HepG2 (cell line): Measurements from ENCODE around the gene PNN. TPM values are rescaled to one million over a fixed set of nuclear protein-coding genes. Genes with fewer than 3 reads are reported as not detected.

Experiments
- ARID2 ChIP-seq: sonication (generic); formaldehyde crosslinking; IDR thresholded peaks from 2 replicates; pipeline ENCODE4 v1.8.1; 2022; ENCODE audit warnings: mild to moderate bottlenecking, missing genetic modification reagents, borderline replicate concordance
- CEBPB ChIP-seq: IDR thresholded peaks from 2 replicates; pipeline ENCODE4 v1.6.1; 2011; ENCODE audit warnings: low read depth, low read length, improper control_type of control experiment, borderline replicate concordance
- EED ChIP-seq: sonication (generic); formaldehyde crosslinking; IDR thresholded peaks from 2 replicates; pipeline ENCODE4 v1.5.0; 2020; ENCODE audit warnings: mild to moderate bottlenecking, missing genetic modification reagents
- HNF1B ChIP-seq: sonication (generic); formaldehyde crosslinking; IDR thresholded peaks from 2 replicates; pipeline ENCODE4 v1.5.1; 2020; ENCODE audit warnings: mild to moderate bottlenecking, moderate library complexity, missing genetic modification reagents
- HOXA7 ChIP-seq: sonication (generic); formaldehyde crosslinking; IDR thresholded peaks from 2 replicates; pipeline ENCODE4 v1.8.1; 2022; ENCODE audit warnings: mild to moderate bottlenecking, missing genetic modification reagents, moderate library complexity
- KDM4B ChIP-seq: sonication (generic); formaldehyde crosslinking; IDR thresholded peaks from 2 replicates; pipeline ENCODE4 v1.4.0; 2020; ENCODE audit warnings: missing genetic modification reagents
- PRPF4 ChIP-seq: fragments of 200-400 bp; formaldehyde crosslinking; IDR thresholded peaks from 2 replicates; pipeline ENCODE4 v1.6.1; 2016; ENCODE audit warnings: low read length, low read depth; ENCODE audit not compliant: poor library complexity, severe bottlenecking
- ZBTB7A ChIP-seq: sonication (generic); formaldehyde crosslinking; IDR thresholded peaks from 2 replicates; pipeline ENCODE4 v1.8.0; 2022; ENCODE audit warnings: mild to moderate bottlenecking, missing genetic modification reagents
- ZGPAT ChIP-seq: IDR thresholded peaks from 2 replicates; pipeline ENCODE4 v1.6.1; 2016; ENCODE audit warnings: mild to moderate bottlenecking
- ZNF207 ChIP-seq: fragments of 450-650 bp; IDR thresholded peaks from 2 replicates; pipeline ENCODE4 v1.6.1; 2016; ENCODE audit warnings: antibody characterized with exemption, borderline replicate concordance
- ZNF337 ChIP-seq: sonication (generic); formaldehyde crosslinking; IDR thresholded peaks from 2 replicates; pipeline ENCODE4 v1.5.1; 2020; ENCODE audit warnings: missing genetic modification reagents, low read depth, mild to moderate bottlenecking, borderline replicate concordance
- ZNF451 ChIP-seq: sonication (generic); formaldehyde crosslinking; IDR thresholded peaks from 2 replicates; pipeline ENCODE4 v1.5.0; 2020; ENCODE audit warnings: mild to moderate bottlenecking, missing genetic modification reagents
- ZNF605 ChIP-seq: sonication (generic); formaldehyde crosslinking; IDR thresholded peaks from 2 replicates; pipeline ENCODE4 v1.8.0; 2022; ENCODE audit warnings: mild to moderate bottlenecking, missing genetic modification reagents
- ZNF652 ChIP-seq: IDR thresholded peaks from 2 replicates; pipeline ENCODE4 v1.6.1; 2016; ENCODE audit warnings: low read depth, borderline replicate concordance
- ZNF713 ChIP-seq: sonication (generic); formaldehyde crosslinking; IDR thresholded peaks from 2 replicates; pipeline ENCODE4 v1.4.0; 2020; ENCODE audit warnings: mild to moderate bottlenecking, missing genetic modification reagents
- polyA plus RNA-seq, 8 experiments: library from polyadenylated mRNA; depleted of rRNA in 3 of 8; stranded (reverse) in 7 of 8; unstranded in 1 of 8; fragments of >200 nt; fragmentation: Illumina TruSeq in 4 of 8; extraction: Trizol in 4 of 8; gene quantifications; 2 replicates each; pipeline versions ENCODE4 v1.2.1 to v1.2.3, GENCODE V29; 2011 to 2016; ENCODE audit warnings: low read depth in 4 of 8, missing spikeins in 1 of 8, mixed read lengths in 1 of 8; ENCODE audit not compliant: insufficient read depth in 1 of 8
- total RNA-seq, 5 experiments: library from RNA; depleted of rRNA; stranded (reverse); fragments of >200 nt; fragmentation: Illumina TruSeq; extraction: Trizol; gene quantifications; 2 replicates each; pipeline ENCODE4 v1.2.3, GENCODE V29; 2016; ENCODE audit warnings: low read depth in 1 of 5
- TF ChIP-seq, protein P1 (sequence below): sonication (generic); formaldehyde crosslinking; IDR thresholded peaks from 2 replicates; pipeline ENCODE4 v1.5.0; 2020; ENCODE audit warnings: missing genetic modification reagents
- TF ChIP-seq, protein P2 (sequence below): sonication (generic); formaldehyde crosslinking; IDR thresholded peaks from 2 replicates; pipeline ENCODE4 v1.5.1; 2020; ENCODE audit warnings: mild to moderate bottlenecking, missing genetic modification reagents
- TF ChIP-seq, protein P3 (sequence below): sonication (generic); formaldehyde crosslinking; IDR thresholded peaks from 2 replicates; pipeline ENCODE4 v1.8.1; 2023; ENCODE audit warnings: mild to moderate bottlenecking, inconsistent platforms, moderate library complexity, missing genetic modification reagents, borderline replicate concordance
- TF ChIP-seq, protein P4 (sequence below): sonication (generic); formaldehyde crosslinking; IDR thresholded peaks from 2 replicates; pipeline ENCODE4 v1.4.0; 2020; ENCODE audit warnings: mild to moderate bottlenecking, missing genetic modification reagents

The PNN gene
- total and polyA plus RNA-seq, 2 of the 13 experiments (the other 11 are each of a cell fraction or from before 2014, with no cell fraction given) = 58.0 to 214 TPM

DNA sequence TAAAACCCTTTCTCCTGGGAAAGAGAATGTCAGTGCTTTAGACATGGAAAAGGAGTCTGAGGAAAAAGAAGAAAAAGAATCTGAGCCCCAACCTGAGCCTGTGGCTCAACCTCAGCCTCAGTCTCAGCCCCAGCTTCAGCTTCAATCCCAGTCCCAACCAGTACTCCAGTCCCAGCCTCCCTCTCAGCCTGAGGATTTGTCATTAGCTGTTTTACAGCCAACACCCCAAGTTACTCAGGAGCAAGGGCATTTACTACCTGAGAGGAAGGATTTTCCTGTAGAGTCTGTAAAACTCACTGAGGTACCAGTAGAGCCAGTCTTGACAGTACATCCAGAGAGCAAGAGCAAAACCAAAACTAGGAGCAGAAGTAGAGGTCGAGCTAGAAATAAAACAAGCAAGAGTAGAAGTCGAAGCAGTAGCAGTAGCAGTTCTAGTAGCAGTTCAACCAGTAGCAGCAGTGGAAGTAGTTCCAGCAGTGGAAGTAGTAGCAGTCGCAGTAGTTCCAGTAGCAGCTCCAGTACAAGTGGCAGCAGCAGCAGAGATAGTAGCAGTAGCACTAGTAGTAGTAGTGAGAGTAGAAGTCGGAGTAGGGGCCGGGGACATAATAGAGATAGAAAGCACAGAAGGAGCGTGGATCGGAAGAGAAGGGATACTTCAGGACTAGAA, 6.1 kb downstream of the PNN start (continued):
- TF ChIP-seq, protein P1, sequence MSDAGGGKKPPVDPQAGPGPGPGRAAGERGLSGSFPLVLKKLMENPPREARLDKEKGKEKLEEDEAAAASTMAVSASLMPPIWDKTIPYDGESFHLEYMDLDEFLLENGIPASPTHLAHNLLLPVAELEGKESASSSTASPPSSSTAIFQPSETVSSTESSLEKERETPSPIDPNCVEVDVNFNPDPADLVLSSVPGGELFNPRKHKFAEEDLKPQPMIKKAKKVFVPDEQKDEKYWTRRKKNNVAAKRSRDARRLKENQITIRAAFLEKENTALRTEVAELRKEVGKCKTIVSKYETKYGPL = no peak
- peak; percentile 42; the same call in 1 of the 2 replicates for TF ChIP-seq ARID2 (CRISPR knock-in tag)
- TF ChIP-seq HNF1B (CRISPR knock-in tag) = no peak
- no peak for TF ChIP-seq ZNF713 (CRISPR knock-in tag)
- peak; percentile 17 for TF ChIP-seq PRPF4
- no peak for TF ChIP-seq ZNF605 (CRISPR knock-in tag)
- TF ChIP-seq HOXA7 = no peak
- TF ChIP-seq ZNF652 (CRISPR knock-in tag) = no peak
- TF ChIP-seq ZNF451 = no peak
- TF ChIP-seq, protein P2, sequence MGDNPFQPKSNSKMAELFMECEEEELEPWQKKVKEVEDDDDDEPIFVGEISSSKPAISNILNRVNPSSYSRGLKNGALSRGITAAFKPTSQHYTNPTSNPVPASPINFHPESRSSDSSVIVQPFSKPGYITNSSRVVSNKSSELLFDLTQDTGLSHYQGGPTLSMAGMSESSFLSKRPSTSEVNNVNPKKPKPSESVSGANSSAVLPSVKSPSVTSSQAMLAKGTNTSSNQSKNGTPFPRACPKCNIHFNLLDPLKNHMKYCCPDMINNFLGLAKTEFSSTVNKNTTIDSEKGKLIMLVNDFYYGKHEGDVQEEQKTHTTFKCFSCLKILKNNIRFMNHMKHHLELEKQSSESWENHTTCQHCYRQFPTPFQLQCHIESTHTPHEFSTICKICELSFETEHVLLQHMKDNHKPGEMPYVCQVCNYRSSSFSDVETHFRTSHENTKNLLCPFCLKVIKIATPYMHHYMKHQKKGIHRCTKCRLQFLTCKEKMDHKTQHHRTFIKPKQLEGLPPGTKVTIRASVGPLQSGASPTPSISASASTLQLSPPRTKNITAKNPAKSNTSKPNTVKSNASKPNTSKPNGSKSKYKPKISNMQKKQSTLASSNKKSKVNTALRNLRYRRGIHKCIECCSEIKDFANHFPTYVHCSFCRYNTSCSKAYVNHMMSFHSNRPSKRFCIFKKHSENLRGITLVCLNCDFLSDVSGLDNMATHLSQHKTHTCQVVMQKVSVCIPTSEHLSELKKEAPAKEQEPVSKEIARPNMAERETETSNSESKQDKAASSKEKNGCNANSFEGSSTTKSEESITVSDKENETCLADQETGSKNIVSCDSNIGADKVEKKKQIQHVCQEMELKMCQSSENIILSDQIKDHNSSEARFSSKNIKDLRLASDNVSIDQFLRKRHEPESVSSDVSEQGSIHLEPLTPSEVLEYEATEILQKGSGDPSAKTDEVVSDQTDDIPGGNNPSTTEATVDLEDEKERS = no peak
- TF ChIP-seq KDM4B (CRISPR knock-in tag) = no peak
- no peak for TF ChIP-seq ZNF337 (CRISPR knock-in tag)
- TF ChIP-seq ZGPAT = no peak
- no peak for TF ChIP-seq EED (CRISPR knock-in tag)
- TF ChIP-seq ZBTB7A (CRISPR knock-in tag) = no peak
- no peak for TF ChIP-seq ZNF207
- TF ChIP-seq, protein P3, sequence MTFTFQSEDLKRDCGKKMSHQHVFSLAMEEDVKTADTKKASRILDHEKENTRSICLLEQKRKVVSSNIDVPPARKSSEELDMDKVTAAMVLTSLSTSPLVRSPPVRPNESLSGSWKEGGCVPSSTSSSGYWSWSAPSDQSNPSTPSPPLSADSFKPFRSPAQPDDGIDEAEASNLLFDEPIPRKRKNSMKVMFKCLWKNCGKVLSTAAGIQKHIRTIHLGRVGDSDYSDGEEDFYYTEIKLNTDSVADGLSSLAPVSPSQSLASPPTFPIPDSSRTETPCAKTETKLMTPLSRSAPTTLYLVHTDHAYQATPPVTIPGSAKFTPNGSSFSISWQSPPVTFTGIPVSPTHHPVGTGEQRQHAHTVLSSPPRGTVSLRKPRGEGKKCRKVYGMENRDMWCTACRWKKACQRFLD = no peak
- TF ChIP-seq CEBPB = no peak
- TF ChIP-seq, protein P4, sequence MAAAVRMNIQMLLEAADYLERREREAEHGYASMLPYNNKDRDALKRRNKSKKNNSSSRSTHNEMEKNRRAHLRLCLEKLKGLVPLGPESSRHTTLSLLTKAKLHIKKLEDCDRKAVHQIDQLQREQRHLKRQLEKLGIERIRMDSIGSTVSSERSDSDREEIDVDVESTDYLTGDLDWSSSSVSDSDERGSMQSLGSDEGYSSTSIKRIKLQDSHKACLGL (CRISPR knock-in tag) = no peak
